Activated CD4-positive, alpha-beta T cell treated with anti-CD3 and anti-CD28 coated beads, Interleukin-2, amount 50 U/mL, for 24 hours (primary cell): ENCODE data around the gene ZNF691.

Experiments used
- DNase-seq, 2 donors: peaks; one replicate each; pipeline ENCODE4 v3.0.0-alpha.2; 2020; ENCODE audit warnings: low read depth in 1 of 2, low spot score in 1 of 2

The ZNF691 gene

DNA sequence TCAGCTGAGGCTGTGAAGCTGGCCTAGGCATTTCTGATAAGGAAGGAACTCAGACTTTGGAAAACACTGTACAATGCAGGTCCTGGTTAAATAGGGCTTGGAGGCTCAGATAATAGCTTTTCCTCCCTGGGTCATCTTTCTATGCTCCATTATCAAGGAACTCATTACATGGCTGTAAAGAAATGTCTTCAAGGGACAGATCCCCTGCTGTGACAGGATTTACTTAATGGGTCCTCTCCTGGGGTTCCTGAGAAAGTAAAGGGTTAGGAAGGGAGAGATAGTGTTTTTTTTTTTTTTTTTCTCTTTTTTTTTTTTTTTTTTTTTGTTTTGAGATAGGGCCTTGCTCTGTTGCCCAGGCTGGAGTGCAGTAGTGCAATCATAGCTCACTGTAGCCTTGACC lies 15.1 kb upstream of the ZNF691 start:
- no peak for DNase-seq

- DNase-seq, result no peak
Observed at GRCh38 chr1:42832641-42833240, 13.7 kb upstream of the ZNF691 start.

GRCh38 chr1:42833981-42834380 lies 12.4 kb upstream of the ZNF691 start:
- DNase-seq, result no peak

- DNase-seq, result no peak
Observed at GRCh38 chr1:42834803-42835202, 11.6 kb upstream of the ZNF691 start.

DNA sequence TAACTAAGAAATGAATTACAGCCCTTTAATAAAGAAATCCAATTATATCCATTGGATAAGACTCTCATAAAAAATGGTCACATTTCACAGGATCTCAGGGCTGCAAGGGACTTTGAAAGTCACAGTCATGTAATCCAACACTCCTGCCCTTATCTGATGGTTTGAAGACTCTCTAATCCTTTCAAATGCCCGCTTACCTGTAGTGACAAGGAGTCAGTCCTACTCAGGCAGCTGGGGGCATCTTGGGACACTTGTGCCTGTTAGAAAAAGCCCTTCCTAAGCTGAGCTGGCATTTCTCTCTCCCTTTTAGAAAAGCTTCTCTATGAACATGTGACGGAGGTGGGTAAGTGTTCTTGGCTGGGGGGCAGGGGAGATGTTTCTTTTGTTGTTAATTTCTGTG lies 11.0 kb upstream of the ZNF691 start:
- no peak for DNase-seq

- DNase-seq, result no peak
Observed at GRCh38 chr1:42837709-42838108, 8.7 kb upstream of the ZNF691 start.

- DNase-seq, result no peak
Observed at GRCh38 chr1:42838482-42839190, 7.8 kb upstream of the ZNF691 start.

- no peak for DNase-seq
Observed at GRCh38 chr1:42841010-42841409, 5.4 kb upstream of the ZNF691 start.

DNA sequence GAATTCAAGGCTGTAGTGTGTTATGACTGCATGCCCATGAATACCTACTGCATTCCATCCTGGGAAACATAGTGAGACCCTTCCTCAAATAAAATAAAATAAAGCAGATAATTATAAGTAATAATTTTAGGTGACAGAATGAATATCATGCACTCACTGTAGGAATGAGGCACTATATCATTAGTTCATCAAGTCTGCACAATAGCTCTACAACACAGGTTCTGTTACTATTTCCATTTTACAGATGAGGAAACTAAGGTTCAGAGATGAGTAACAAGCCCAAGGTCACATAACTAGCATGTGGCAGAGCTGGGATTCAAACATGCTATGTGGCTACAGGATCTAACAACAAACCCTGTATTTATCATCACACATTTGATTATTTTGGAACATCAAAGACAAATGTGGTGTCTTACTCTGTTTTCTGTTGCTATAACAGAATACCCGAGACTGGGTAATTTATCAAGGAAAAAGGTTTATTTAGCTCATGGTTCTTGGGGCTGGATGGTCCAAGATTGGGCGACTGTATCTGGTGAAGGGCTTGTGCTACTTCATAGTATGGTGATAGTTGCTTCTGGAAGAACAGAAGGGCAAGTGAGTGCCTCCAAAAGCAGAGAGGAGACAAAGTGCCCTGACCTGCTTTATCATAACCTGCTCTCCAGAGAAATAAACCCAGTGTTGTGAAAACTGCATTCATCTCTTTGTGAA lies 4.8 kb upstream of the ZNF691 start:
- no peak for DNase-seq

DNA sequence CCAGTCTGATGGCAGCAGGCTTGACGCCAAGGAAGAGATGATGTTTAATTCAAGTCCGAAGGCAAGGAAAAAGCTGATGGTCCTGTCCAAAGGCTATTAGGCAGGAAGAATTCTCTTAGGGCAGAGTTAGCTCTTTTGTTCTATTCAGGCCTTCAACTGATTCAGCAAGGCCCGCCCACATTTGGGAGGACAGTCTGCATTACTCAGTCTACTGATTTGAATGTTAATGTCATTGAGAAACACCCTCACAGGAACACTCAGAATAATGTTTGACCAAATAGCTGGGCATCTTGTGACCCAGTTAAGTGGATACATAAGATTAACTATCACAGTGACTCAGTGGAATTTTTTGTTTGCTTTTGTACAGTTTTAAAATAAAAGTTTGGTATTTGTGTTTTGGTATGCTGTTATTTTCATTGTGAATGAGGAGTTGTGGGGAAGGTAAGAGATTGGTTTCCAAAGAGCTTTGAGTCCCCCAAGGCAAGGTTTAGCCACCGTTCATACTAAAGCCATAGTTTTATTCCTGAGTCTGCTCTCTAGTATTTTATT lies 1.7 kb upstream of the ZNF691 start:
- DNase-seq, result no peak

DNA sequence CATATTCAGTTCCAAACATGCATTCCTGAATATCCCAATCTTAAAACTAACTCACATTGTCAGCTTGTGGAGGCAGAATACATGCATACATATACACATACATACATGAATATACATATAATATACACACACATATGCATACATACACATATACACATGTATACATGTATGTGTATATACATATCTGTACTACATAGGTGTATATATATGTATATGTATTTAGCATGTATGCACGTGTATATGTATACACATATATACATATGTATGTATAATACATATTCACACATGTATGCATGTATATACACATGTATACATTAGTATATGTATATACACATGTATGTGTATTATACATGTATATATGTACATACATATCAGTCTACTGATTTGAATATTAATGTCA lies 1.2 kb upstream of the ZNF691 start:
- DNase-seq, result no peak

- no peak for DNase-seq
Observed at GRCh38 chr1:42845866-42846256, 552 bp upstream of the ZNF691 start.

DNA sequence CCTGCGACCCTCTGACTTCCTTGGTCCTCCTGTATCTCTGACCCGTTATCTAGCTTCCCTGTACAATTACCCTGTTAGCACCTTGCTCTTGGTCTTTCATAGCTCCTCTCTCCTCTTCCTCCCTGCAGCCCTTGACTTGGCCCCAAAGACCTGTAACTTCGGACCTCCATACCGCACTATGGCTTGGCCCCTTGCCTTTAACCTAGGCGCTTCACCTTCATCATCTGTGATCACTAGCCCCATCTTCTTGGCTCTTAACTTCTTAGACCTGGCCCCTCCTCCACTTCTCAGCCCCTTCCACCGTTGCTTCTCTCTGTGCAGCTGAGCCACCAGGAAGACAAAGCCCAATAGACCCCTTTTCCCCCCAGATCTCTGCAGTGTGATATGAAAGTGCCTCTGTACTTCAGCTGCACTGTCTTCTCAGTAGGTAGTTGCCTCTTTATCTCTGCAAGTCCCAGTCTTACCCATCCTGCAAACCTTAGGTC lies 740 bp downstream of the ZNF691 start:
- no peak for DNase-seq

GRCh38 chr1:42847721-42848460 lies 1.5 kb downstream of the ZNF691 start:
- DNase-seq, result no peak

DNA sequence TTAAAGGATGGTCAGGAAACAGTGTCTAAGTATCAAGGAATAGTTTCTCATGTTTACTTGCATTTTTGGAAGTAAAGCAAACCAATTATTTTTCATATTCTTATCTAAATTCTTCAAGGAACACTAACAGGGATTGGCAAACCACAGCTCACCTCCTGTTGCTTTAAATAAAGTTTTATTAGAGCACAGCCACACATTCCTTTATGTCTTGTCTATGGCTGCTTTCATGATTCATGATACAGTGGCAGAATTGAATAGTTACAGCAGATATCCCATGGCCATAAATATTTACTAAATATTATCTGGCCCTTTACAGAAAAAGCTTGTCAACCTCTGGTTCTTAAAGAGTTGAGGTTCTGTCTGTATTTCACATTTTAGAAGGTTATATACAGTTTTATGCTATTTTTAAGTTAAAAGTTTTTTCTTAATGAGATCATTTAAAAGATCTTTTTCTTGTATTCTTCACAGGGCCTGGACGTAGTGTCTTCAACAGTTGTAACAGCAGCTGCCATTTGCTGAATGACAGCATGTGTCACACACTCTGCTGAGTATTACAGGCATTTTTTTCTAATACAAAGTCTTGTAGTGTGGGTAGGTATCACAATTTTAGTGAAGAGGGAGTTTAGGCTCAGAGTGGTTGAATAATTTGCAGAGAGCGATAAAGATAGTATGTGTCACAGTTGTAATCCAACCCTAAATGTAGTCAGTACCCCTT lies 2.6 kb downstream of the ZNF691 start:
- DNase-seq, result no peak

GRCh38 chr1:42849944-42850343 lies 3.5 kb downstream of the ZNF691 start:
- DNase-seq, result no peak

GRCh38 chr1:42851420-42851819 lies 5.0 kb downstream of the ZNF691 start:
- DNase-seq, result no peak

GRCh38 chr1:42851960-42852607 lies 5.7 kb downstream of the ZNF691 start:
- no peak for DNase-seq

GRCh38 chr1:42852608-42852980 lies 6.2 kb downstream of the ZNF691 start:
- DNase-seq, result no peak
